PC-9 (cell line): ENCODE measurements around the gene MYH16.
"Not testable (repeated sequence)": the region's sequence is repeated elsewhere in the genome, so short reads cannot be mapped to it uniquely, and the experiment has no call there.

Source experiments
- CTCF ChIP-seq: fragments of 200-600 bp; sonication (generic); conservative IDR thresholded peaks from 2 replicates; pipeline ENCODE4 v1.6.1; 2017; ENCODE audit warnings: mixed run types, antibody characterized with exemption, mild to moderate bottlenecking, moderate library complexity
- EZH2 ChIP-seq: fragments of 200-600 bp; sonication (generic); IDR thresholded peaks from 2 replicates; pipeline ENCODE4 v1.8.0; 2017; ENCODE audit warnings: antibody characterized with exemption, low read depth

GRCh38 chr7:99330314-99330961 is 57.8 kb downstream of the MYH16 start:
- not testable (repeated sequence) for TF ChIP-seq CTCF, EZH2
